Keratinocyte (primary cell): ENCODE measurements around the gene HTT-AS.

Experiments
- EZH2 ChIP-seq: IDR thresholded peaks from one replicate; pipeline ENCODE4 v1.6.1; 2012; ENCODE audit warnings: inconsistent platforms, mild to moderate bottlenecking, low read length, moderate library complexity
- TF ChIP-seq, protein P1 (sequence below), 3 experiments: IDR thresholded peaks in 1 of 3; conservative IDR thresholded peaks in 1 of 3; optimal IDR thresholded peaks in 1 of 3; 2 replicates in 2 of 3; 3 replicates in 1 of 3; pipeline versions ENCODE3 to v1.5.1; 2011; ENCODE audit warnings: low read length in 3 of 3, mild to moderate bottlenecking in 3 of 3, moderate library complexity in 2 of 3, control low read depth in 1 of 3, inconsistent platforms in 1 of 3; ENCODE audit not compliant: insufficient read depth in 2 of 3; ENCODE audit errors: extremely low read depth in 1 of 3

DNA sequence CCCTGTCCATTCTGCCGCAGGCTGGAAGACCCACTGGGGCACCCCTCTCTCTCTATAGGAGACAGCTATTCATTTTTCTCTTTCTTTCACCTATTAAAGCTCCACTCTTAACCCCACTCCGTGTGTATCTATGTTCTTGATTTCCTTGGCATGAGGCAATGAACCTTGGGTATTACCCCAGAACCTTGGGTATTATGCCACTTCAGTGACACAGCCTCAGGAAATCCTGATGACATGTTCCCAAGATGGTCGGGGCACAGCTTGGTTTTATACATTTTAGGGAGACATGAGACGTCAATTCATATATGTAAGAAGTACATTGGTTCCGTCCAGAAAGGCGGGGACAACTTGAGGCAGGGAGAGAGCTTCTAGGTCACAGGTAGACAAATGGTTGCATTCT is 13.4 kb downstream of the HTT-AS start:
- no peak for TF ChIP-seq EZH2
- TF ChIP-seq, protein P1, sequence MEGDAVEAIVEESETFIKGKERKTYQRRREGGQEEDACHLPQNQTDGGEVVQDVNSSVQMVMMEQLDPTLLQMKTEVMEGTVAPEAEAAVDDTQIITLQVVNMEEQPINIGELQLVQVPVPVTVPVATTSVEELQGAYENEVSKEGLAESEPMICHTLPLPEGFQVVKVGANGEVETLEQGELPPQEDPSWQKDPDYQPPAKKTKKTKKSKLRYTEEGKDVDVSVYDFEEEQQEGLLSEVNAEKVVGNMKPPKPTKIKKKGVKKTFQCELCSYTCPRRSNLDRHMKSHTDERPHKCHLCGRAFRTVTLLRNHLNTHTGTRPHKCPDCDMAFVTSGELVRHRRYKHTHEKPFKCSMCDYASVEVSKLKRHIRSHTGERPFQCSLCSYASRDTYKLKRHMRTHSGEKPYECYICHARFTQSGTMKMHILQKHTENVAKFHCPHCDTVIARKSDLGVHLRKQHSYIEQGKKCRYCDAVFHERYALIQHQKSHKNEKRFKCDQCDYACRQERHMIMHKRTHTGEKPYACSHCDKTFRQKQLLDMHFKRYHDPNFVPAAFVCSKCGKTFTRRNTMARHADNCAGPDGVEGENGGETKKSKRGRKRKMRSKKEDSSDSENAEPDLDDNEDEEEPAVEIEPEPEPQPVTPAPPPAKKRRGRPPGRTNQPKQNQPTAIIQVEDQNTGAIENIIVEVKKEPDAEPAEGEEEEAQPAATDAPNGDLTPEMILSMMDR (optimal IDR thresholded peaks at IDR 0.05 in 1 of 3, IDR thresholded peaks at IDR 0.05 in 1 of 3, conservative IDR thresholded peaks at IDR 0.05 in 1 of 3; ENCODE audit: extremely low read depth in 1 of 3, insufficient read depth in 2 of 3, low read length in 3 of 3): no peak
